Left renal pelvis (tissue), 4 donors: ENCODE measurements around the gene GJB3. TPM values are rescaled to one million over a fixed set of nuclear protein-coding genes. Genes with fewer than 3 reads are reported as not detected.
"Not testable (repeated sequence)": the region's sequence is repeated elsewhere in the genome, so short reads cannot be mapped to it uniquely, and the experiment has no call there.

Experiments
- DNase-seq, 4 donors: peaks; one replicate each; pipeline ENCODE4 v3.0.0-alpha.2; 2013; ENCODE audit warnings: low read depth in 4 of 4, low spot score in 3 of 4
- polyA plus RNA-seq, 4 donors: library from polyadenylated mRNA; unstranded; fragments of 120-200 nt; gene quantifications; one replicate each; pipeline ENCODE4 v1.2.1, GENCODE V29; 2013; ENCODE audit not compliant: insufficient read length in 4 of 4

The GJB3 gene
- polyA plus RNA-seq, 4 donors, result 0.19 to 0.55 (median 0.26) TPM; not detected in 1

DNA sequence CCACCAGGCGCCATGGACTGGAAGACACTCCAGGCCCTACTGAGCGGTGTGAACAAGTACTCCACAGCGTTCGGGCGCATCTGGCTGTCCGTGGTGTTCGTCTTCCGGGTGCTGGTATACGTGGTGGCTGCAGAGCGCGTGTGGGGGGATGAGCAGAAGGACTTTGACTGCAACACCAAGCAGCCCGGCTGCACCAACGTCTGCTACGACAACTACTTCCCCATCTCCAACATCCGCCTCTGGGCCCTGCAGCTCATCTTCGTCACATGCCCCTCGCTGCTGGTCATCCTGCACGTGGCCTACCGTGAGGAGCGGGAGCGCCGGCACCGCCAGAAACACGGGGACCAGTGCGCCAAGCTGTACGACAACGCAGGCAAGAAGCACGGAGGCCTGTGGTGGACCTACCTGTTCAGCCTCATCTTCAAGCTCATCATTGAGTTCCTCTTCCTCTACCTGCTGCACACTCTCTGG, 3.8 kb downstream of the GJB3 start:
- DNase-seq, result no peak

DNA sequence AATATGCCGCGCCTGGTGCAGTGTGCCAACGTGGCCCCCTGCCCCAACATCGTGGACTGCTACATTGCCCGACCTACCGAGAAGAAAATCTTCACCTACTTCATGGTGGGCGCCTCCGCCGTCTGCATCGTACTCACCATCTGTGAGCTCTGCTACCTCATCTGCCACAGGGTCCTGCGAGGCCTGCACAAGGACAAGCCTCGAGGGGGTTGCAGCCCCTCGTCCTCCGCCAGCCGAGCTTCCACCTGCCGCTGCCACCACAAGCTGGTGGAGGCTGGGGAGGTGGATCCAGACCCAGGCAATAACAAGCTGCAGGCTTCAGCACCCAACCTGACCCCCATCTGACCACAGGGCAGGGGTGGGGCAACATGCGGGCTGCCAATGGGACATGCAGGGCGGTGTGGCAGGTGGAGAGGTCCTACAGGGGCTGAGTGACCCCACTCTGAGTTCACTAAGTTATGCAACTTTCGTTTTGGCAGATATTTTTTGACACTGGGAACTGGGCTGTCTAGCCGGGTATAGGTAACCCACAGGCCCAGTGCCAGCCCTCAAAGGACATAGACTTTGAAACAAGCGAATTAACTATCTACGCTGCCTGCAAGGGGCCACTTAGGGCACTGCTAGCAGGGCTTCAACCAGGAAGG, 4.3 kb downstream of the GJB3 start:
- no peak for DNase-seq

DNA sequence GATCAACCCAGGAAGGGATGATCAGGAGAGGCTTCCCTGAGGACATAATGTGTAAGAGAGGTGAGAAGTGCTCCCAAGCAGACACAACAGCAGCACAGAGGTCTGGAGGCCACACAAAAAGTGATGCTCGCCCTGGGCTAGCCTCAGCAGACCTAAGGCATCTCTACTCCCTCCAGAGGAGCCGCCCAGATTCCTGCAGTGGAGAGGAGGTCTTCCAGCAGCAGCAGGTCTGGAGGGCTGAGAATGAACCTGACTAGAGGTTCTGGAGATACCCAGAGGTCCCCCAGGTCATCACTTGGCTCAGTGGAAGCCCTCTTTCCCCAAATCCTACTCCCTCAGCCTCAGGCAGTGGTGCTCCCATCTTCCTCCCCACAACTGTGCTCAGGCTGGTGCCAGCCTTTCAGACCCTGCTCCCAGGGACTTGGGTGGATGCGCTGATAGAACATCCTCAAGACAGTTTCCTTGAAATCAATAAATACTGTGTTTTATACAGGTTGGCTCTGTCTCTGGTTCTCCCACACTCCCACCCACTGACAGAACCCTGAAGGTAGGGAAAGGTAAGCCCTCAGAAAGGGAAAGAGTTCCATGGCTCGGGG, 5.0 kb downstream of the GJB3 start:
- DNase-seq, result no peak

DNA sequence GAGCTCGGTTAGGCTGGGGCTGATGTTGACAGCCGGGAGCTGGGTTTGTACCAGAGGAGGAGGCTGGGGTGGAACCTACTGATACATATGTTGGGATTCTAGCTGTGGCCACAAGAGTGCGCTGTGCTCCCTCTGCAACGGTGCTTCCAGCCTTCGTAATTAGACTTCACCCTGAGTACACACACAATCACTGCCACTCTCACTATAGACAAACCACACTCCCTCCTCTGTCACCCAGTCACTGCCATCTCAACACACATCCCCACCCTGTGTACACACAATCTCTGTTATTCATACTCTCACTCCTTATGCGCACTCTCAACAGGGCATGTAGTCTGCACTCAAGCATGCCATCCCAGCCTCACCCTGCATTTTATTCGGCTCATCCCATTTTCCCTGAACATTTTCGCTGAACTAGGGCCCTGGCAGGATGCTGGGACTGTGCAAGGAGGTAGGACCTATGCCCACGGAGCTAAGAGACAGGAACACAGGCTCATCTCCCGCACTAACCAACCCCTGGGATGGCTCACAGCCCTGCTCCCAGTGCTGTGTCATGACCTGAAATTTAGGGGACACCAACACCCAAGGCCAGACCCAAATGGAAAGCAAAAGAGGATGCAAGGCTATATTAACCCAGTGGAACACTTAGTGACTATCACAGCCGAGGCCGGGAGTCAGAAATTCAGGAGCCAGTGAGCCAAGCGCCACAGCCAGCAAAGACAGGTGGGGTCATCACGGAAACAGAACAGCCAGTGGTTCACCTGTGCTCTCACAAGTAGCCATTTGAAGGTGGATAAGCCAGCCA, 5.7 kb downstream of the GJB3 start:
- DNase-seq, result peak; percentile 32 to 48 (median 42)

DNA sequence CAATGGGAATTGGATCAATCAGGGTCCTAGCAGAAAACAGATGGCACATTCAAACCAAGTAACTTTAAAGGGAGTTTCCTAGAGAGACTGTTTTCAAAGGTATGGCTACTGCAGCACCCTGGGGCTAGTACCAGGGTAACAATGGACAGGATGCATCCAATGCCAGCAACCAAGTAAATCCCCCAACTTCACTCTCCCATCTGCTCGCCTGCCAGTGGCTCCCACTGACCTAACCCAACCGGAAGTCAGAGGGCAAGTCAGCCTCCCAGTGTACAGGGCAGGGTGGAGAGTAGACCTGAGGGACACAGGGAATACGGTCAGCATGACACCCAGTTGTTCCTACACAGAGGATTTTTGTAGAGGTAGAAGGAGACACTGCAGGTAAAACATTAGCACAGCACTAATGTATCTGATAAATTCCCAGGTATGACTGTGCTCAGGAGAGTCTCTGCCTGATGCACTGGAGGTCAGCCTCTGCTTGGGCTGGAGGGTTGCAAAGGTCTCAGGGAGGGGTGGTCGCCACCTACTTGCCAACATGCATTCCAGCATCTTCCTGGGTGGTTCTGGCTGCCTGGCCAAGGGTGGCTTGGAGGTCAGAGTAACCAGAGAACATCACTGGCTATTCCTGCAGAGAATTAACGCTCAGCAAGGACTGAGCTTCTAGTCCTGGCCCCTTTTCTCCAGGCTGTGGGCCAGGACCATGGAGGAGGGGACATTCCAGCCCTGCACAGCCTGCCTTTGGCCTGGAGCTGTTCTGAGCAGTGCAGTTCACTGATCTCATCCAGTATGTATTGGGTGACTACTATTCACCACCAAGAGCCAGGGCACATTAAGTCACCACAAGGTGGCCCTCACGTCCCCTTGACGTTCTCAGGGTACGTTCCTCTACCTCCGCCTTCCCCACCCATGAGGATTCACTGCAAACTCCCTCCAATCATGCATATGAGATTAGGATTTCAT, 6.7 kb downstream of the GJB3 start:
- no peak for DNase-seq

DNA sequence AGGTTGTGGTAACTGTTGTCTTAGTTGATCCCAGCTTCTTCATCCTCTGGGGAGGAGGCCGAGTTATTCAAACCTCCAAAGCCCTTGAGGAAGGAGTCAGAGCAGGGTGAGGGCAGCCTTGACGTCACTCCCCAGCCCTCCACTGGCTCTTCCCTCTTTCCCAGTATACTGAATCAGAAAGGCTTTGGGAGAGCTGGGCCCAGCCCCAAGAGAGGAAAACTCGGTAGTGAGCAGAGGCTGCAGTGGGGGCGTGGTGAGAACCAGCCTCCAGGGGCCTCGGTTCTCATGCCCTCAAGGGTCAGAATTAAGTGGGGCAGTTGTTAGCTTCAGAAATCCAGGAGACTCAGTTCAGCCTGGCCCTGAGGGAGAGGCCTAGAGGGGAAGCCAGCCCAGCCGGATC, 10.0 kb downstream of the GJB3 start:
- no peak for DNase-seq

DNA sequence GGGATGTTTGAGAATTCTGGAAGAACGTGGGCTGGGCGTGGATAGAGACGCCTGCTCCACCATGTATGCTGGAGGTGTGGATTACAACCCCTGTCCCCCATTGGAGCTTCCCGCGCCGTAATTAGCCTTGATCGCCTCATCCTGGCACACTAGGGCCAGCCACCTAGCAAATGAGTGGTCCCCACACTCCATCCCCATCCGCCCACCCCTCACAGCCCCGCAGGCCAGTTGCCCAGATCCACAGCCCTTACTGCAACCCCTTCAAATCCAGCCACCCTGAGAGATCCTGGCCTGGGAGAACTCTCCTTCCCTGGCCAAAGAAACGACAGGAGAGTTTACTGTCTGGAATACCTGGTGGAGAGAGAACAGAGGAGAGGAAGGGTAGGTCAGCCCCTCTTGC, 11.4 kb downstream of the GJB3 start:
- no peak for DNase-seq

DNA sequence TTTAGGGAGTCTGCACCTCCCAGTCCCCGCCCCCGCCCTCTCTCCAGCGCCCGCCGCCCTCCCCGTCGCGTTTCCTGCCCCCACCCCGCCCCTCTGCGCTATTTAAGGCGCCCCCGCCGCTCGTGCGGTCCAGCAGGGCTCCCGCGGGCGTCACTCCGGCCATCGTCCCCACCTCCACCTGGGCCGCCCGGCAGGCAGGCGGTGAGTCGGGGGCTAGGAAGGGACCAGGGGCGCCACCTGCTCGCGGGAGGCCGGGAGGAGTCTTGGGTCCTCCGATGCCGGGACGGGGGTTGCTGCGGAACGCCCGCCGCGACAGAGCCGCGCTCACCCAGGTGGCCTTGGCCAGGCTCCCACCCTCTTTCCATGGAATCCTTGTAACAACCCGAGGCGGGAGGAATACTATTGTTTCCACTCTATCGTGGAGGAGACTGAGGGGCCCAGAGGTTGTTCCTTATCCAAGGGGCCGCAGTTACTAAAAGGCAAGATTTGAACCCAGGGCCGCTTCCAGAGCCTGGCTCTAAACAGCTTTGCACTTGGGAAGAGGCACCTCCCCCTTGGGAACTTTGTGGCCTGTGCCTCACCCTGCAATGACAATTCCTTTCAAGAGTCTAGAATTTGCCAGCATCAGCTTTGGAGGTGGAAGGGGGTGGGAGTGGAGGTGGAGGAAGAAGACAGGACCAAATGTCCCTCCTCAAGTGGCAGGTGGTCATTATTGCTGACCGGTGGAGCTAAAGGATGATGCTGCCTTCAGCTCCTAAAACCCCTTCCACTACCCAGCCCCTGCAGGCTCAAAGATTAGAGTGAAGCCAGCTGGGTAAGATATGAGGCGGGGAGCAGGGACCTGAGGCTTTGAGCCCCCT, 12.1 kb downstream of the GJB3 start, which contains the start of gene GJA4:
Gene GJA4, plus strand, starts transcription at position 132 of the 860 bp plus-strand sequence. CDS start 1,215 bp downstream, outside the sequence.
- DNase-seq, result no peak

DNA sequence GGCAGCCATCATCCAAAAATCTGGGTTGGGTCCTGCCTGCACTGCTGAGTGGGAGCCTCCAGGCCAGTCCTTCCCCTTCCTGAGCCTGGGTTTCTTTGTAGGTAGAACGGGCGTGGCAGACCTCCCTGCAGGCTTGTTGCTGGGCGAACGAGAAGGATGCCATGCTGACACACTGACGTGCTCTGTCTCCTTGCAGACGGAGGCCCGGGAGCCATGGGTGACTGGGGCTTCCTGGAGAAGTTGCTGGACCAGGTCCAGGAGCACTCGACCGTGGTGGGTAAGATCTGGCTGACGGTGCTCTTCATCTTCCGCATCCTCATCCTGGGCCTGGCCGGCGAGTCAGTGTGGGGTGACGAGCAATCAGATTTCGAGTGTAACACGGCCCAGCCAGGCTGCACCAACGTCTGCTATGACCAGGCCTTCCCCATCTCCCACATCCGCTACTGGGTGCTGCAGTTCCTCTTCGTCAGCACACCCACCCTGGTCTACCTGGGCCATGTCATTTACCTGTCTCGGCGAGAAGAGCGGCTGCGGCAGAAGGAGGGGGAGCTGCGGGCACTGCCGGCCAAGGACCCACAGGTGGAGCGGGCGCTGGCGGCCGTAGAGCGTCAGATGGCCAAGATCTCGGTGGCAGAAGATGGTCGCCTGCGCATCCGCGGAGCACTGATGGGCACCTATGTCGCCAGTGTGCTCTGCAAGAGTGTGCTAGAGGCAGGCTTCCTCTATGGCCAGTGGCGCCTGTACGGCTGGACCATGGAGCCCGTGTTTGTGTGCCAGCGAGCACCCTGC, 13.2 kb downstream of the GJB3 start:
- DNase-seq, result no peak

DNA sequence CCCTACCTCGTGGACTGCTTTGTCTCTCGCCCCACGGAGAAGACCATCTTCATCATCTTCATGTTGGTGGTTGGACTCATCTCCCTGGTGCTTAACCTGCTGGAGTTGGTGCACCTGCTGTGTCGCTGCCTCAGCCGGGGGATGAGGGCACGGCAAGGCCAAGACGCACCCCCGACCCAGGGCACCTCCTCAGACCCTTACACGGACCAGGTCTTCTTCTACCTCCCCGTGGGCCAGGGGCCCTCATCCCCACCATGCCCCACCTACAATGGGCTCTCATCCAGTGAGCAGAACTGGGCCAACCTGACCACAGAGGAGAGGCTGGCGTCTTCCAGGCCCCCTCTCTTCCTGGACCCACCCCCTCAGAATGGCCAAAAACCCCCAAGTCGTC, 13.8 kb downstream of the GJB3 start:
- no peak for DNase-seq

DNA sequence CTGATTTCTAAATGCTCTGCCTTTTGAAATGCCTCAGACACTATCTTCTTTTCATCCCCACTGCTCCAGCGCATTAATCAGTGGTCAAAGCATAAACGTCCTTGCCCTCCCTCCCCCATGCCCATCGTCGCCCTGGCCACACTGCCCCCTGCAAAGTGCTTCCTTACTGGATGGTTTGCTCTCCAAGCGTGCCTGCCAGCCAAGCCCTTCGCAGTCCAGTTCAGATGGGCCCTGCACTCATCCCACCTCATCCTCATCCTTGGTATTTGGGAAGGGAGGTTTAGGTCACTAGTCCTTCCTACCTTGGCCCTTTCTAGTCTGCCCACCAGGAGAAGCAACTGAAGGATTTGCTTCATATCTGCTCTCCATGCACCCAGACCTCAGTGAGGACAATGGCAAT, 14.9 kb downstream of the GJB3 start:
- DNase-seq, result no peak

DNA sequence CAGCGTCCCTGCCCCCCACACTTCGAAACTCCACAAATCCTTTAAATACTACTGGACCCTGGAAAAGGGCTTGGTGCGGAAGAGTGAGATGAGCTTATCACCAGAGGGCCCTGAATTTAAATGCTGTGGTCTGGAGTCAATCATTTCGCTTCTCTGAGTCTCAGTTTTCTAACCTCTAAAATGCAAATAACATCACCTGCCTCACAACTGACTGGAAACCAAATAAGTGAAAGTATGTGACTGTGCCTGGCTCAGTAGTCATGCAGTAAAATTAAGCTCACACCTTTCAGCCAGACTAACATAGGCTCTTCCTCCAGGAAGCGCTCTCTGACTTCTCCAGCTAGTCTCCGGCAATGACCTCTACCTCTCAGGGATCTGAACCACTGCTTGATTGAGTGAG, 16.0 kb downstream of the GJB3 start:
- no peak for DNase-seq

DNA sequence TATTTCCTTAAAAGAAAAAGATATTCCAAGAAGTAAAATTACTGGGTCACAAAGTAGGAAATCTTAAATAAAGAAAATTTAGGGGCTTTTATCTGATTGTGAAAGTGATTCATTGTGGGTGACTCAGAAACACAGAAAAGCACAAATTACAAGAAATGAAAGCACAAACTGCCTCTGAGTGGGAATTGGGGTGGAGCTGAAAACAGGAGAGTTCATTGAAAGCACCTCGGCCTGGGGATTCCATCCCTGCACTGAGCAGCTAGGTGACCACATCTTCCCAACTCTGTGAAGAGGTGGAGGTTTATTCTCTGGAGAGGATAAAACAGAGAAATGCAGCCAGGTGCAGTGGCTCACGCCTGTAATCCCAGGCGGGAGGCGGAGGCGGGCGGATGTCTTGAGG, 19.2 kb downstream of the GJB3 start:
- no peak for DNase-seq

DNA sequence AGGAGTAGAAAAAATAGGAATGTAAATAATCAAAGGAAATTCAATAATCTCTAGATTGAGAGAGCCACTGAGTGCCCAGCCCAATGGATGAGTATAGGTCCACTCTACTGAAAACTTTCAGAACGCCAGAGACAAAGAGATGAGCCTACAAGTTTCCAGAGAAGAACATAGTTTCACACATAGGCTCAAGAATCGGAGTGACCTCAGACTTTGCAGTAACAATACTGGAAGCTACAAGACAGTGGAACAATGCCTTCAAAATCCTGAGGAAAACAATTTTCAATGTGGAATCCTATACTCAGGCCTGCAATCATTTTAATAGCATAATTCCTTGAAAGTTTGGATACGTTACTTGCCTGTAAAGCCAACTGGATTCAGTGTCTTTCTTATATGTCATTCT, 22.8 kb downstream of the GJB3 start:
- DNase-seq, result no peak

DNA sequence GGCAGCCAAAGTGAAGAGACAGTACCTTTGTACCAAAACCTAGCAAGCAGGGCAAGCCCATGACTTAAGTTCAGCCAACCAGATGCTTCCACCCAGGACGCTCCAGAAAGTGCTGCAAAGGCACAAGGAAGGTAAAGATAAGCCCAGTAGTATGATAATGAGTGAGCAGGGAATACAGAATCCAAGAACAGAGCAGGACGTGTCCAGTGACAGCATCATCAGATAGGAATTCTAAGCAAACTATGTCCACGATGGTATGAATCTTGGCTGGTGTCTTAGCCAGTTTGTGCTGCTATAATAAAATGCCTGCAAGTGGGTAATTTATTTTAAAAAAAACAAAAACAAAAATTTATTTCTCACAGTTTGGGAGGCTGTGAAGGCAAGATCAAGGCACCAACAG, 25.4 kb downstream of the GJB3 start:
- no peak for DNase-seq

DNA sequence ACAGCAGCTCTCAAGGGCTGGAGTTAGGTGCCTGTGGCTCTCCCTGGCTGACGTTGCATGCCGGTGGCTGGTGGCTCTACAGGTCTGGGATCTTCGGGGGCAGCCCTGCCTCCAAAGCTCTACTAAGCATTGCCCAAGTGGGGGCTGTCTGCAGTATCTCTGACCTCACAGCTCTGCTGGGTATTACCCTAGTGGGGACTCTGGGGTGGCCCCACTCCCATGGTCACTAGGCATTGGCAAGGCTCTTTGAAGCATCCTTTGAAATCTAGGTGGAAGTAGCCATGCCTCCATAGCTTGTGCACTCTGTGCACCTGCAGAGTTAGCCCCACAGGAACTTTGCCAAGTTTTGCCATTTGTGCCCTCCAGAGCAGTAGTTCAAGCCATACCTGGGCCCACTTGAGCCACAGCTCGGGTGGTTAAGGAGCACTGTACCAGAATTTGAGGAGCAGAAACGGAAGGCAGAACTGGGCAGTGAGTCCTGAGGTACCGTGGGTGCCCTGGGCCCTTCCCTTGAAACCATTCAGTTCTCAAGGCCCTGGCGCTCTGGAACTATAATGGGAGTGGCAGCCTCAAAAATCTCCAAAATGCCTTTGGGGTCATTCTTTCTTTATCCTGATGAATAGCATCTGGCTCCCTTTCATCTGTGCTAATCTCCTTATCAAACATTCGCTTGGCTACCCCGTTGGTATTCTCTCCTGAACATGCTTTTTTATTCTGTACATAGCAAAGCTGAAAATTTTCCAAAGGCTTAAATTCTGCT, 27.2 kb downstream of the GJB3 start:
- DNase-seq, result no peak

DNA sequence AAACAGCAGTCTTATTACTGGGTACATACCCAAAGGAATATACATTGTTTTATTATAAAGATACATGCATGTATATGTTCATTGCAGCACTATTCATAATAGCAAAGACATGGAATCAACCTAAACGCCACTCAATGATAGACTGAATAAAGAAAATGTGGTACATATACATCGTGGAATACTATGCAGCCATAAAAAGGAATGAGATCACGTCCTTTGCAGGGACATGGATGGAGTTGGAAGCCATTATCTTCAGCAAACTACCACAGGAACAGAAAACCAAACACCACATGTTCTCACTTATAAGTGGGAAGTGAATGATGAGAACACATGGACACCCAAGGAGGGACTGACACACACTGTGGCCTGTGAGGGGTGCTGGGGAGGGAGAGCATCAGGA, 29.8 kb downstream of the GJB3 start:
- DNase-seq, result not testable (repeated sequence)

DNA sequence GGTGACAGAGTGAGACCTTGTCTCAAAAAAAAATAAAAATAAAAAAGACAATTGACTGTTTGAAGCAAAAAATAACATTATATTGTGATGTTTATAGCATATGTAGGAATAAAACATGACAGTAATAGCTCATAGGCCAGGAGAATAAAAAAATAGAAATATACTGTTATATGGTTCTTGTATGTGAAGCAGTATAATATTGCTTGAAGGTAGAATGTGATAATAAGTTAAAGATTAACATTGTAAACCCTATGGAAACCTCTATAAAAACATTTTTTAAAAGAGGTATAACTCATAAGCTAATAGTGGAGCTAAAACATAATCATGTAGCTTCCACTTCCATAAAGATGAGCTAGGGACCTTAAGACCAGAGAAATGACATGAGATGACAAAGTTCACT, 35.3 kb downstream of the GJB3 start:
- no peak for DNase-seq
